Natural killer cell treated with Interleukin-12 subunit alpha and Interleukin-12 subunit beta and Interleukin-15 and Interleukin-18, amount 100 ng/mL, for 72 hours (primary cell): ENCODE data around the gene PCNP. TPM values are rescaled to one million over a fixed set of nuclear protein-coding genes. Genes with fewer than 3 reads are reported as not detected.
"Not testable (repeated sequence)": the region's sequence is repeated elsewhere in the genome, so short reads cannot be mapped to it uniquely, and the experiment has no call there.

Source experiments
- ATAC-seq, 2 donors: fragments of 150-1000 bp; cut with Tn5 transposase in 1 of 2; sonication (Bioruptor Pico), chemical (Tn5 transposase) in 1 of 2; 2 replicates each; pipeline ENCODE4 v1.10.0; 2021
- DNase-seq: peaks from one replicate; pipeline ENCODE4 v3.0.0; 2022; ENCODE audit warnings: low spot score
- H3K27ac Mint-ChIP-seq, 2 donors: 1 replicate in 1 of 2; 2 replicates in 1 of 2; pipeline ENCODE4 v1.8.0; 2022; ENCODE audit warnings: mixed read lengths in 2 of 2, mild to moderate bottlenecking in 1 of 2, moderate library complexity in 1 of 2
- H3K27me3 Mint-ChIP-seq, 2 donors: 1 replicate in 1 of 2; 2 replicates in 1 of 2; pipeline ENCODE4 v1.8.0; 2022; ENCODE audit warnings: mixed read lengths in 2 of 2
- H3K36me3 Mint-ChIP-seq: one replicate; pipeline ENCODE4 v1.8.0; 2022; ENCODE audit warnings: mixed read lengths
- H3K4me1 Mint-ChIP-seq, 2 donors: 1 replicate in 1 of 2; 2 replicates in 1 of 2; pipeline ENCODE4 v1.8.0; 2022; ENCODE audit warnings: low read depth in 2 of 2, mixed read lengths in 2 of 2, mild to moderate bottlenecking in 1 of 2
- H3K4me3 Mint-ChIP-seq: one replicate; pipeline ENCODE4 v1.8.0; 2022; ENCODE audit warnings: mixed read lengths
- H3K9me3 Mint-ChIP-seq: 2 replicates; pipeline ENCODE4 v1.8.0; 2022; ENCODE audit warnings: mixed read lengths
- total RNA-seq, 2 donors: library from RNA; stranded (reverse); gene quantifications; one replicate each; pipeline ENCODE4 v1.2.3, GENCODE V29; 2022

The PCNP gene, protein sequence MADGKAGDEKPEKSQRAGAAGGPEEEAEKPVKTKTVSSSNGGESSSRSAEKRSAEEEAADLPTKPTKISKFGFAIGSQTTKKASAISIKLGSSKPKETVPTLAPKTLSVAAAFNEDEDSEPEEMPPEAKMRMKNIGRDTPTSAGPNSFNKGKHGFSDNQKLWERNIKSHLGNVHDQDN
- 100 to 1,000 TPM; 132 to 134 TPM for total RNA-seq

DNA sequence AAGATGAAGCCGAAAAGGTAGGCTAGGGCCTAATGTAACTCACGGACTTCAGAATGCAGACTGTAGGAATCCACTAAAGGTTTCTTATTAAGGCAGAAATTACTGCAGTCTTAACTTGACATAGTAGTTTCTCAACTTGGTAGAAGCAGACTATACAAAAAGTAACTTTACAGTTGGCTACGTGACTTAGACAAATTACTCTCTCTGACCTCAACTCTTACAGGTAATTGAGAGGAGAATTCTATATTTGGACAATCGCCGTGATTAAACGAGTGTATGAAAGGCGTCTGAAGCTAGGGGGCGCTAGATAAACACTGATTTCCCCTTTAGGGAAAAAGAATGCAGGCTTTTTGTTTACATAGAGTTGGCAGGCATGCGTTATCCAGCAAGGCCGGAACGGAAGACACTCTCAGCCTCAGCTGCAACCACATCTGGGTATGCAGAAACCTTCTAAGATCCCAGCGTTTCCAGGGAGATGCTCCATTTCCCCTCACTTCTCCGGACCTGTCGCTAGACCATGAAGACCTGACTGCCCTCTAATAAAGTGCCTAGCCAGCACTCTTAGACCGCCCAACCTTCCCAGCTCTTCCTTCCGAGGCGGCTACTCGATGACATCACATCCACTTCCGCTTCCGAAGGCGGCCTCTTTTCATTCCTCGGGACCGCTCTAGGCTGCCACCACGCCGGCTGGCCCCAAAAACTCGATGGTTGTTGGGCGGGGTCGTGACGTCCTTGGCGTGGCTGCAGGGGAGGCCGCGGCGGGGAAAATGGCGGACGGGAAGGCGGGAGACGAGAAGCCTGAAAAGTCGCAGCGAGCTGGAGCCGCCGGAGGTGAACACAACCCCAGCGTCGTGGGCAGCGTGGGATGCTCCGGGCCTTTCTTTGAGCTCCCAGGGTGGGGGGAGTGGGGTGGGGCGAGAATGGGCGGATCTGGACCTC, at the start of gene PCNP:
Gene PCNP (plus strand): TSS at position 732 of the 939 bp plus-strand sequence. CDS start 36 bp downstream, at position 768.
- Mint-ChIP-seq H3K27me3 (peaks cover 0 to 3% of the 10 kb centered on the region in 2 donors), H3K36me3 (peaks cover 5% of the 10 kb centered on the region), H3K4me1 (peaks cover 24 to 34% of the 10 kb centered on the region in 2 donors), H3K27ac (peak within 1 kb of the TSS; percentile 79 to 91), H3K9me3 (no peaks in the 10 kb centered on the region), H3K4me3 (peak within 1 kb of the TSS; percentile 87)
- ATAC-seq: peak; percentile 93 to 95
- peak; percentile 99 for DNase-seq

DNA sequence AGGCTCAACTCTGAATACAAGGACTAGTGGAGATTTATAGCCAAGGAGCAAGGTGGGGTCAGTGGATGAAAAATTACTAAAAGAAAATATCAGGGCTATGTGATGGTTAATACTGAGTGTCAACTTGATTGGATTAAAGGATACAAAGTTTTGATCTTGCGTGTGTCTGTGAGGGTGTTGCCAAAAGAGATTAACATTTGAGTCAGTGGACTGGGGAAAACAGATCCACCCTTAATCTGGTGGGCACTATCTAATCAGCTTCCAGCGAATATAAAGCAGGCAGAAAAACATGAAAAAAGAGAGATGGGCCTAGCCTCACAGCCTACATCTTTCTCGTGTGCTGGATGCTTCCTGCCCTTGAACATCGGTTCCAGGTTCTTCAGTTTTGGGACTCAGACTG, 46.5 kb upstream of the PCNP start:
- ATAC-seq: no peak
- no peaks in the 10 kb centered on the region for H3K36me3 Mint-ChIP-seq
- no peak overlapping the region for H3K4me3 Mint-ChIP-seq
- no peaks in the 10 kb centered on the region for H3K9me3 Mint-ChIP-seq
- no peaks in the 10 kb centered on the region for H3K27me3 Mint-ChIP-seq
- DNase-seq: no peak
- no peak overlapping the region for H3K27ac Mint-ChIP-seq
- H3K4me1 Mint-ChIP-seq: peaks cover 6 to 21% of the 10 kb centered on the region in 2 donors

DNA sequence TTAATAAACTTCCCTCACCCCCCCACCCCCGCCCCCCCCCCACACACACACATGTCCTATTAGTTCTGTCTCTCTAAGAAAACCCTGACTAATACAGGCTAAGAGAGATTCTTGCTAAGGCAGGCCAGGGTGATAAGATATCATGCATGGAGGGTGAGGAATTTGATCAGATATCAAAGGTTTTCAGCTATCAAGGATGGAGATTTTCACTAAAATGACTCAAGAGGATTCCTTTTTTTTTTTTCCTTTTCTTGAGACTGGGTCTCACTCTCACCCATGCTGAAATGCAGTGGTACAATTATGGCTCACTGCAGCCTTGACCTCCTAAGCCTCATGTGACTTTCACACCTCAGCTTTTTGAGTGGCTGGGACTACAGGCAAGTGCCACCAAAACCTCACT, 46.1 kb upstream of the PCNP start:
- Mint-ChIP-seq H3K27me3 (peaks cover 0 to under 1% of the 10 kb centered on the region in 2 donors), H3K36me3 (no peaks in the 10 kb centered on the region), H3K4me1 (peaks cover 6 to 21% of the 10 kb centered on the region in 2 donors), H3K27ac (no peak overlapping the region), H3K4me3 (no peak overlapping the region), H3K9me3 (no peaks in the 10 kb centered on the region)
- DNase-seq (no peak), ATAC-seq (no peak)

DNA sequence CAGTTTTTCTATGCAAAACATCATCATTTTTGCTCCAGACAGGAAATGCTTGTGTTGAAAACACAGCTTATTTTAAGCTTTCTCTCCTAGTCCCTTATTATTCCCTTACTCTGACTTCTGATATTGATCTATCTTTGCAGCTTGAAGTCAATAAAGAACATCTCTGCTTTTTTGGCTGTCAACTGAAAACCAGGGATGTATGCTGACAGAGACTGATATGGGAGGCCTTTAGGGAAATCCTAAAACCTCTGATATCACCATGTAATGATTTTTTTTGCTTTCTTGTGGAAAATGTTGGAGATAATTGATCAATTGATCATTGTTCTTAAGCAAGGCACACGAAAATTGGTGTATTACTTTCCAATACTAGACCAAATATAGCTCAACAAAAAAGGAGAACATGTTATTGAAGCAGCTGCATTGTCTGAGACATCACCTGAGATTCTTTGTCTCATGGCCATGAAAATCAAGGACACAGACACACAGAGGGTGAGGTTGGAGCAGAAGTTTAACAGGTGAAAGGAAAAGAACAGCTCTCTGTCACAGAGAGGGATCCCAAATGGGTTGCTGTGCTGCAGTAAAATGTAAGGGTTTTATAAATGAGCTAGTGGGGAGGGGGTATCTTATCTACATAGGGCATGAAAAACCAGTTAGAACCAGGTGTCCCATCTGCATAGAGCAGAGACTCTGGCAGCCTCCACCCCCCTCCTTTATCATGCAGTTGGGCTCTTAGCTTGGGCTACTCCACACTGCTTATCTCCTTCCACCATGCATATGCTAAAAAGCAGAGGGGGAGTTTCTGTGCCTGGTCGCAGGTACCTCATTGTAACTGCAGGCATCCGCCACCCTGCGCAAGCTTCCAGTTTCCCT, 43.9 kb upstream of the PCNP start:
- Mint-ChIP-seq H3K27me3 (peaks cover 0 to 6% of the 10 kb centered on the region in 2 donors), H3K27ac (peak overlapping the region in 1 of 2 donors; percentile 5), H3K9me3 (no peaks in the 10 kb centered on the region), H3K36me3 (no peaks in the 10 kb centered on the region), H3K4me1 (peaks cover 6 to 21% of the 10 kb centered on the region in 2 donors), H3K4me3 (no peak overlapping the region)
- DNase-seq: no peak
- no peak for ATAC-seq

DNA sequence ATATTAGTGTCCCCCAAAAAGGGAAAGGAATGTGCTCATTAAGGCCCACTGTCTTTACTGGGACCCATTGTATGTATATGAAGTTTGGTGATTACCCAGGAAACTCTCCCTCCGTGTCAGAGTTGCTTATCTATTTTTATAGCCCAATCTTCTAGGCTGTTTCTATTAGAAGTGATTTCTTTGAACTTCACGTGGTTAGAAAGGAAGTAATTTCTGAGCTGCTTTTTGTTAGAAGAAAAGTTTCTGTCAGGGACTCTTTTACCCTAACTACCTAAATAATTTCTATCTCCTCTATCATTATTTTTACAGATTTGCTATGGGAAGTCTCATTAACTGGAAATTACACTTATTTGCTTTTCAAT, 43.3 kb upstream of the PCNP start:
- Mint-ChIP-seq H3K4me3 (no peak overlapping the region), H3K36me3 (no peaks in the 10 kb centered on the region), H3K9me3 (no peaks in the 10 kb centered on the region), H3K4me1 (peaks cover 6 to 21% of the 10 kb centered on the region in 2 donors), H3K27ac (peak overlapping the region; percentile 5 to 45), H3K27me3 (peaks cover 0 to 6% of the 10 kb centered on the region in 2 donors)
- DNase-seq: no peak
- no peak for ATAC-seq

DNA sequence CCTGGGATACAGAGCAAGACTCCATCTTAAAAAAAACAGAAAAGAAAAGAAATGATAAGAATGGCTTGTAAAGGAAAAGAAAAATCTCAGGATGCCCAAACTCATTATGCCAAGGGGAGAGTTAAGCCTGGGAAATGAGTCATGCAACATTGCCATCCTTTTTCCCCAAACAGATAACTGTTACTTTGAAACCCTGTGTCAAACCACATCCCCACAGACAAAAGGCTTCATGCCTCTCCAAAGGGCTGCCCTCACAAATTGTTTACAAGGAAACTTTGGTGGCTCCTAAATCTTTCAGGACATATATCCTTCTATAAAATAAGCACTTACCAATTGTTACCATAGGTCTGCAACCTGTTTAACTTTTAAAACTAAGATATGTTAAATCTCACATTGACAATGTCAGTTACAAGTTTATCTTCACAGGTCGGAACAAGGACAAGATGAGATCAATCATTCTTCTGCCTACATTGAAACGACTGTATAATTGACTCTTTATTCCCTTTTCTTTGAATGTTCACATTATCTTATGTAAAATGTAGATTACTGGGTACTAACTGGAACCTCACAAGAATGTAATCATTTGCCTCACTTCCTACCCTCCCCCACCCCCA, 42.4 kb upstream of the PCNP start:
- Mint-ChIP-seq H3K27me3 (peaks cover 0 to 6% of the 10 kb centered on the region in 2 donors), H3K36me3 (no peaks in the 10 kb centered on the region), H3K4me1 (peaks cover 6 to 21% of the 10 kb centered on the region in 2 donors), H3K4me3 (peak overlapping the region; percentile 60), H3K9me3 (no peaks in the 10 kb centered on the region), H3K27ac (peak overlapping the region; percentile 5 to 45)
- ATAC-seq: peak; percentile 71 to 83
- no peak for DNase-seq

DNA sequence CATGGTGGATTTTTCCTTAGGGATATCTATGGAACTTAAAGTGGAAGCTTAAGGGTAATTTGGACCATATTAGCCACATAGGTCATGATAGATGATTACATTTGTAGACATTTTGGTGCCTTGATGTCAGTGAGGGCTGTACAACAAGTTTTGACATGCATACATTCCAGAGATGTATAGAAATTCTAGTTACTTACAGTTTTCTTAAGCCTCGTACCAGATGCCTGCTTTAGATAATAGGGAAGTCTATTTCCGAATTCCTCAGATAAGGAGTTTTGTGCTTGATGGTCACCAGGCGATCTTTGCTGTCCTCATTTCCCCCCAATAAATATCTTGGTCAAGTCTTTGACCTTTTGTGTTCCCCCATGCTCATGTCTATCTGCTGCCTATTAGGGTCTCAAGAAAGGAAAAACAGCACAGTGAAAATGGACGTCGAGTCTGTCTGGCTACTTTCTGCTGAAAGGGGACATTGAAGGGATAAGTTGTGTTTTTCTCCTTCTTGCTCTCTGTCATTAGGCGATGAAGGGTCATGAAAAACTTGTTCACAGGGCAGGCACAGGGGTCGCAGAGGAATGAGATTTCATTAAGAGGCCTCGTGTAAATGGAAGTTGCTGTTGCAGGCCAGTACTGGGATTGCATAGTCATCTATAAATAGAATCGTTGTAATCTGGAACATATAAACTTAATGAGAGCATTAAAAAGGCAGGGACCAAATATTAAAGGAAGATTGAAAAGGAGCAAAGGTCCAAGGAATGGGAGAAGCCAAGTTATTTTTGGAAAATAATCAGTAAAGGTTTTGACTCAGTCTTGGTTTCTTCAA, 41.0 kb upstream of the PCNP start:
- Mint-ChIP-seq H3K27ac (no peak overlapping the region), H3K27me3 (peaks cover 4 to 11% of the 10 kb centered on the region in 2 donors), H3K4me3 (no peak overlapping the region), H3K36me3 (no peaks in the 10 kb centered on the region), H3K9me3 (no peaks in the 10 kb centered on the region), H3K4me1 (peaks cover 6 to 21% of the 10 kb centered on the region in 2 donors)
- no peak for ATAC-seq
- no peak for DNase-seq

DNA sequence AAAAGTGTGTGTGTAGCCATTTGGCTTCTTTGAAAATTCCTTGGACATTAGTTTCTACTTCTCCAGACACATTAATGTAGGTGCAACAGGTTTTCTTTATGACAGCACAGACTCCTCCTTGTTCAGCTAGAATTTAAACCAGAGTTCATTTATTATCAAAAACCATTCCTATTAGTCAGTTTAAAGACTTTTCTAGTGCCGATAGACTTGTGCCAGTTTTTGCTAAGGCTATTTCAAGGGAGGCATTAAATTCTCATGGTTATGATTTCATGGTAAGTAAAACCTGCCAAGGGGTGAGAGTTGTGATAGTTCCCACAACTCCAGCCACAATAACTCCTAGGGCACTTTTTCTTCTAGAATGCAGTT, 40.4 kb upstream of the PCNP start:
- Mint-ChIP-seq H3K4me1 (peaks cover 6 to 21% of the 10 kb centered on the region in 2 donors), H3K27me3 (peaks cover 8 to 16% of the 10 kb centered on the region in 2 donors), H3K4me3 (no peak overlapping the region), H3K9me3 (no peaks in the 10 kb centered on the region), H3K36me3 (no peaks in the 10 kb centered on the region), H3K27ac (no peak overlapping the region)
- no peak for ATAC-seq
- no peak for DNase-seq

DNA sequence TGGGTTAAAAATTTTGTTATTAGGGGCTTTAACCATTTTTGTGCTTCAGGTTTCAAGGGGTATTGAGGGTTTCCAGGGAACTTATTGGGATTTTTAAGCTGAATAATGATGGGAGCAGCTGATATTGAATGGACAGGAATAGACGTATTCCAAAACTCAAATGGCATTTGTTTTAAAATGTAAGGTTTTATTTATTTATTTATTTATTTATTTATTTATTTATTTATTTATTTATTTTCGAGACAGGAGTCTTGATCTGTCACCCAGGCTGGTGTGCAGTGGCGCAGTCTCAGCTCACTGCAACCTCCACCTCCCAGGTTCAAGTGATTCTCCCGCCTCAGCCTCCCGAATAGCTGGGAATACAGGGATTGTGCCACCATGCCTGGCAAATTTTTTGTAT, 38.8 kb upstream of the PCNP start:
- no peak for ATAC-seq
- peaks cover 6 to 21% of the 10 kb centered on the region in 2 donors for H3K4me1 Mint-ChIP-seq
- no peaks in the 10 kb centered on the region for H3K36me3 Mint-ChIP-seq
- H3K27ac Mint-ChIP-seq: no peak overlapping the region
- no peaks in the 10 kb centered on the region for H3K9me3 Mint-ChIP-seq
- DNase-seq: no peak
- peaks cover 16 to 25% of the 10 kb centered on the region in 2 donors for H3K27me3 Mint-ChIP-seq
- no peak overlapping the region for H3K4me3 Mint-ChIP-seq

DNA sequence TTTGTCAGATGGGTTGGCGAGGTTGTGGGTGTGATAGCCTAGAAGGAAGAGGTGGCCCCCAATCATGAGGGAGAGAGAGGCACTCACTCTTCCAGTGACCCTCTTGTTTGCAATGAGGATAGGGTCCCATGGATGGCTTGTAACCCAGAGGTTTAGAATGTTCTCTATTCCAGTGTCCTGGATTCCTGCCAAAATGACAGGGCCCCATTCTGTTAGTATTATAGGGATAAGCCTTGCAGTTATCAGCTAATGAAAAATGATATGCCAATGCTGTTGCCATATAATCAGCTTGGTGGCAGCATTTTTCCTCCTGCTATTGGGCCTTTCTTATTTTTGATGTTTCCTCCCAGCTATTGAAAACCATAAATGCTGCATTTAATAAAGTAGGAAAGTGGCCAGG, 37.7 kb upstream of the PCNP start:
- Mint-ChIP-seq H3K27me3 (peaks cover 16 to 25% of the 10 kb centered on the region in 2 donors), H3K4me3 (no peak overlapping the region), H3K9me3 (no peaks in the 10 kb centered on the region), H3K4me1 (peaks cover 4 to 12% of the 10 kb centered on the region in 2 donors), H3K36me3 (no peaks in the 10 kb centered on the region), H3K27ac (no peak overlapping the region)
- DNase-seq: no peak
- no peak for ATAC-seq

DNA sequence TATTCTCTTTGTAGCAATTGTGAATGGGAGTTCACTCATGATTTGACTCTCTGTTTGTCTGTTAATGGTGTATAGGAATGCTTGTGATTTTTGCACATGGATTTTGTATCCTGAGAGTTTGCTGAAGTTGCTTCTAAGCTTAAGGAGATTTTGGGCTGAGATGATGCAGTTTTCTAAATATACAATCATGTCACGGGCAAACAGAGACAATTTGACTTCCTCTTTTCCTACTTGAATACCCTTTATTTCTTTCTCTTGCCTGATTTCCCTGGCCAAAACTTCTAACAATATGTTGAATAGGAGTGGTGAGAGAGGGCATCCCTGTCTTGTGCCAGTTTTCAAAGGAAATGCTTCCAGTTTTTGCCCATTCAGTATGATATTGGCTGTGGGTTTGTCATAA, 37.0 kb upstream of the PCNP start:
- not testable (repeated sequence) for H3K9me3 Mint-ChIP-seq, H3K36me3 Mint-ChIP-seq, DNase-seq, H3K27ac Mint-ChIP-seq, H3K4me1 Mint-ChIP-seq, ATAC-seq, H3K4me3 Mint-ChIP-seq
- H3K27me3 Mint-ChIP-seq: peaks cover 16 to 25% of the 10 kb centered on the region in 2 donors

DNA sequence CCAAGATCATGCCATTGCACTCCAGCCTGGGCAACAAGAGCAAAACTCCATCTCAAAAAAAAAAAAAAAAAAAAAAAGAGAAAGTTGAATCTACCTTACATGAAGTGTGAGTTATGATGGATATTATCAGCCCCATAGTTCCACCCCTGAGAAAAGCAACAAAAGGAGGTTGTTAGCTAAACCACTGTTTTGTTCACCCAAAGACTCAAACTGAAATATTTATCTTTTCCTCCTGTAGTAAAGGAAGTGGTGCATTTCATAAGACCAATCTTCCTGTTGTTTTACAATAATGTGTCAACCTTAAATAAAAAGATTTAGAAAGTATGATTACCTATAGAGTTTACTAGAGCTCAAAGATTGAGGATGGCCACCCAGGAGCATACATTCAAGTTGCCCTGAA, 31.0 kb upstream of the PCNP start:
- Mint-ChIP-seq H3K36me3 (no peaks in the 10 kb centered on the region), H3K9me3 (no peaks in the 10 kb centered on the region), H3K27me3 (peaks cover 12 to 14% of the 10 kb centered on the region in 2 donors), H3K4me1 (peaks cover 10 to 13% of the 10 kb centered on the region in 2 donors), H3K4me3 (peak overlapping the region; percentile 43), H3K27ac (peak overlapping the region; percentile 63 to 70)
- no peak for DNase-seq
- ATAC-seq: peak; percentile 45 to 80
